DOHH2 (cell line): Measurements from ENCODE around the gene B3GNT9.

Experiments used
- H3F3A ChIP-seq: fragments of 200-600 bp; sonication (generic), shearing (Covaris generic); 2 replicates; pipeline ENCODE4 v1.6.0; 2016; ENCODE audit warnings: antibody characterized with exemption, mild to moderate bottlenecking; ENCODE audit not compliant: control insufficient read depth, insufficient read depth
- H3K27ac ChIP-seq: fragments of 200-600 bp; sonication (generic); 2 replicates; pipeline ENCODE4 v1.5.1; 2014; ENCODE audit warnings: low read depth, mild to moderate bottlenecking, low read length, moderate library complexity
- H3K27me3 ChIP-seq: fragments of 200-600 bp; sonication (generic); 2 replicates; pipeline ENCODE4 v1.6.1; 2014; ENCODE audit warnings: mild to moderate bottlenecking, low read length, mixed read lengths; ENCODE audit not compliant: control insufficient read depth
- H3K36me3 ChIP-seq: fragments of 200-600 bp; sonication (generic); 2 replicates; pipeline ENCODE4 v1.6.1; 2014; ENCODE audit warnings: mild to moderate bottlenecking, low read length, moderate library complexity, mixed read lengths; ENCODE audit not compliant: control insufficient read depth
- H3K4me1 ChIP-seq: fragments of 200-600 bp; sonication (generic); 2 replicates; pipeline ENCODE4 v1.6.1; 2014; ENCODE audit warnings: mild to moderate bottlenecking, low read length, mixed read lengths; ENCODE audit not compliant: control insufficient read depth
- H3K4me2 ChIP-seq: fragments of 200-600 bp; sonication (generic); 2 replicates; pipeline ENCODE4 v1.6.0; 2014; ENCODE audit warnings: mild to moderate bottlenecking, low read length, moderate library complexity
- H3K4me3 ChIP-seq: fragments of 200-600 bp; sonication (generic); 2 replicates; pipeline ENCODE4 v1.5.1; 2014; ENCODE audit warnings: mild to moderate bottlenecking, low read length, mixed read lengths
- H3K79me2 ChIP-seq: fragments of 200-600 bp; sonication (generic); 2 replicates; pipeline ENCODE4 v1.6.1; 2014; ENCODE audit warnings: mild to moderate bottlenecking, low read length, mixed read lengths; ENCODE audit not compliant: control insufficient read depth
- H3K9me2 ChIP-seq: fragments of 200-600 bp; sonication (generic); replicated peaks from 2 replicates; pipeline ENCODE4 v1.6.1; 2014; ENCODE audit warnings: mild to moderate bottlenecking, low read length, mixed read lengths; ENCODE audit not compliant: control insufficient read depth
- H3K9me3 ChIP-seq: fragments of 200-600 bp; sonication (generic); 2 replicates; pipeline ENCODE4 v1.6.1; 2014; ENCODE audit warnings: antibody characterized with exemption, low read length, mixed read lengths; ENCODE audit not compliant: control insufficient read depth, insufficient read depth
- H4K20me1 ChIP-seq: fragments of 200-600 bp; sonication (generic); 2 replicates; pipeline ENCODE4 v1.6.0; 2014; ENCODE audit warnings: low read depth, mild to moderate bottlenecking, antibody characterized with exemption, low read length, moderate library complexity; ENCODE audit not compliant: control insufficient read depth, insufficient read depth
- EZH2phosphoT487 ChIP-seq: fragments of 200-600 bp; sonication (generic); IDR thresholded peaks from 2 replicates; pipeline ENCODE4 v1.6.1; 2017; ENCODE audit warnings: borderline replicate concordance, mild to moderate bottlenecking, antibody characterized with exemption, low read length, moderate library complexity, mixed read lengths
- TF ChIP-seq, protein P1 (sequence below): fragments of 200-600 bp; sonication (generic); IDR thresholded peaks from one replicate; pipeline ENCODE4 v1.5.1; 2014; ENCODE audit warnings: antibody characterized with exemption, mild to moderate bottlenecking, low read depth, low read length; ENCODE audit not compliant: poor library complexity, severe bottlenecking

The B3GNT9 gene

DNA sequence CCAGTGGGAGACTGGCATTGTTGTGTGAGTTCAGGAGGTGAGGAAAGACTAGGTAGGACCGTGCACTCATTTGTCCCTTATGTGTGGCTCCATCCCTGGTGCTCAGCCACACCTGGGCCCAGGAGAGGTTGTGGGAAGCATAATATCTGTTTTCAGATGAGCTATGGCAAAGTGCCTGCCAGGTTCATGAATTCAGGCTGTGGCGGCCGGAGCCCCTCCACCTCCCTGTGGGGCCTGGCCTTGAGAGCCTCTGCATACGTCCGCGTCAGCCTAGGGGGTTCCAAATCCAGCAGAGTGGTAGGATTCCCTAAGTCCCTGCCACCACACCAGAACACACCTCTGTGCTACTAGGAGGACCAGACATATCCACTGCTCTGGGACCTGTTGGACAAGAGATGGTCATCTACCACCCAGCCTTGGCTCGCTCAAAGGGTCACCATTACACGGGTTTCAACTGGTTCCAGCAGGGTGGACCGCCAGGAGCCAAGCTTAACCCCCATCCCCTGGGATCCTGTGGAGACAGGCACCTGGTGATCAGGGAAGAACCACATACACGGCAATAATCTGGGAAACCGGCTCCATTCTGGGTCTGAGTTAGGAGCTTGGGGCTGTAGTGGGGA lies 2.0 kb downstream of the B3GNT9 start:
- peaks cover 29% of the 10 kb centered on the region for H3K36me3 ChIP-seq
- H3K79me2 ChIP-seq: no peaks in the 10 kb centered on the region
- H3K4me3 ChIP-seq: no peak overlapping the region
- TF ChIP-seq, protein P1, sequence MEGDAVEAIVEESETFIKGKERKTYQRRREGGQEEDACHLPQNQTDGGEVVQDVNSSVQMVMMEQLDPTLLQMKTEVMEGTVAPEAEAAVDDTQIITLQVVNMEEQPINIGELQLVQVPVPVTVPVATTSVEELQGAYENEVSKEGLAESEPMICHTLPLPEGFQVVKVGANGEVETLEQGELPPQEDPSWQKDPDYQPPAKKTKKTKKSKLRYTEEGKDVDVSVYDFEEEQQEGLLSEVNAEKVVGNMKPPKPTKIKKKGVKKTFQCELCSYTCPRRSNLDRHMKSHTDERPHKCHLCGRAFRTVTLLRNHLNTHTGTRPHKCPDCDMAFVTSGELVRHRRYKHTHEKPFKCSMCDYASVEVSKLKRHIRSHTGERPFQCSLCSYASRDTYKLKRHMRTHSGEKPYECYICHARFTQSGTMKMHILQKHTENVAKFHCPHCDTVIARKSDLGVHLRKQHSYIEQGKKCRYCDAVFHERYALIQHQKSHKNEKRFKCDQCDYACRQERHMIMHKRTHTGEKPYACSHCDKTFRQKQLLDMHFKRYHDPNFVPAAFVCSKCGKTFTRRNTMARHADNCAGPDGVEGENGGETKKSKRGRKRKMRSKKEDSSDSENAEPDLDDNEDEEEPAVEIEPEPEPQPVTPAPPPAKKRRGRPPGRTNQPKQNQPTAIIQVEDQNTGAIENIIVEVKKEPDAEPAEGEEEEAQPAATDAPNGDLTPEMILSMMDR: no peak
- H3F3A ChIP-seq: no peaks in the 10 kb centered on the region; the same call in 1 of the 2 replicates
- no peaks in the 10 kb centered on the region; the same call in 1 of the 2 replicates for H4K20me1 ChIP-seq
- H3K27ac ChIP-seq: no peak overlapping the region
- no peaks in the 10 kb centered on the region for H3K9me2 ChIP-seq
- no peak overlapping the region for H3K4me2 ChIP-seq
- H3K4me1 ChIP-seq: 0 out of 2 replicates have a peak, but pooled peaks cover 3% of the 10 kb centered on the region
- no peaks in the 10 kb centered on the region for H3K9me3 ChIP-seq
- H3K27me3 ChIP-seq: peaks cover 13% of the 10 kb centered on the region; the same call in 1 of the 2 replicates

DNA sequence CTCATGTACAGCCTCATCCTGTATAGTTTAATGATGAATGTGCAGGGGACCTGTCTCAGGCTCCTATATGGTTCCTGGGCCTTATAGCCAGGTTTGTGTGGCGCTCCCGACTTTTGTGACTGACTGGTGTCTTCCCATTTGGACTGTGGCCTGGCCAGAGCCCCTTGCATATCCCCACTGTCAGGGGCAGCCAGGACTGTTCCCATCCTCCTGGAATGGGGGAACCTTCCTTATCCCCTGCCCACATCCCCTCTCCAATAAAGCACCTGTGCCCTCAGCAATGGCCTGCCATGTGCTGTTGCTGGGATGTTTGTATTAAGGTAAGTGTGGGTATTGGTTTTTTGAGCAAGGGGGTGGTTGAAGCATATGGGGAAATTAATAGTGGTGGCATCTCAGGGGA lies 2.6 kb downstream of the B3GNT9 start:
- TF ChIP-seq EZH2phosphoT487: no peak
- TF ChIP-seq, protein P1: no peak
- no peaks in the 10 kb centered on the region; the same call in 1 of the 2 replicates for H4K20me1 ChIP-seq

DNA sequence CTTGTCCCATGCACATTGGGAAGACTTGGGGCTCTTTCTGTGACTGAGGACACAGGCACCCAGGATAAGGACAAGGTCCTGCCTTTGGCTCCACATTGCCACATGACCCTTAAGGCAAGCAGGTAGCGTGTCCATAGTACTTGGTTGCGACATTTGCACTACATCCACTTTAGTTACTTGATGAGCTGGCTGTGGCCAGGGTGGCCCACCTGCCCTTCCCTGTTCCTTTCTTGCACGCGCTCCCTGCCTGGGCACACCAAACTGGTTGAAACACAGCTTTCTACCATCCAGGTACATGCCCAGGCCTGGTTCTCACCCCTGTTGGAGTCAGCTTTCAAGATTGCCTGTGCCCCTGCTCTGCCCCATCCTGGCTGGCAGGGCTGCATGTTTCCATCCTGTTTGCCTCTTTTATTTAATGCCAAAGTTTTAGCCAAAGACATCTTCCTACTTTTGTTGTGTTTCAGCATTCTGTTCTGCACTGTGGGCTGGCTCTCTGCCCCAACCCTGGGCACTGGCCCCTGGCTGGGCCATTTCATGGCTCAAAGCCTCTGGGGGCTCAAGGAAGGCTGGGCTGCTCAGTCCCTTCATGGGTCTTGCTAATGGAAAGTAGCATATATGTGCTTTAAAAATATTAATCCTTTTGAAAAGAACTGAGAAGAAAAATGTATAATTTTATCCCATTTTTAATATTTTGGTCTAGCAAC lies 3.2 kb downstream of the B3GNT9 start:
- Histone ChIP-seq H3K79me2 (no peaks in the 10 kb centered on the region), H3K4me1 (0 out of 2 replicates have a peak, but pooled peaks cover 3% of the 10 kb centered on the region), H3F3A (no peaks in the 10 kb centered on the region; the same call in 1 of the 2 replicates), H3K9me3 (no peaks in the 10 kb centered on the region), H3K27me3 (peaks cover 13% of the 10 kb centered on the region; the same call in 1 of the 2 replicates), H3K4me3 (no peak overlapping the region), H4K20me1 (no peaks in the 10 kb centered on the region; the same call in 1 of the 2 replicates), H3K36me3 (peaks cover 38% of the 10 kb centered on the region), H3K27ac (no peak overlapping the region), H3K4me2 (no peak overlapping the region), H3K9me2 (no peaks in the 10 kb centered on the region)
- no peak for TF ChIP-seq EZH2phosphoT487
- TF ChIP-seq, protein P1: no peak

More for the DNA sequence above, 2.6 kb downstream of the B3GNT9 start:
- no peak overlapping the region for H3K4me3 ChIP-seq
- no peaks in the 10 kb centered on the region; the same call in 1 of the 2 replicates for H3F3A ChIP-seq
- peaks cover 13% of the 10 kb centered on the region; the same call in 1 of the 2 replicates for H3K27me3 ChIP-seq
- H3K9me3 ChIP-seq: no peaks in the 10 kb centered on the region
- H3K4me2 ChIP-seq: no peak overlapping the region
- H3K79me2 ChIP-seq: no peaks in the 10 kb centered on the region
- 0 out of 2 replicates have a peak, but pooled peaks cover 3% of the 10 kb centered on the region for H3K4me1 ChIP-seq
- H3K9me2 ChIP-seq: no peaks in the 10 kb centered on the region
- no peak overlapping the region for H3K27ac ChIP-seq
- H3K36me3 ChIP-seq: peaks cover 32% of the 10 kb centered on the region
